Pancreas (tissue), 10 donors: ENCODE measurements around the gene COPZ2. TPM values are rescaled to one million over a fixed set of nuclear protein-coding genes. Genes with fewer than 3 reads are reported as not detected.

Experiments used
- ATAC-seq, 4 donors: fragments of 200-7000 bp; cut with Tn5 transposase; one replicate each; pipeline versions ENCODE4 v1.8.0 to v1.9.1; 2020; ENCODE audit warnings: mild to moderate bottlenecking in 4 of 4, moderate library complexity in 4 of 4
- DNase-seq, 6 donors: peaks; one replicate each; pipeline ENCODE4 v3.0.0-alpha.2; 2020
- FAIRE-seq: peaks from 2 replicates; lab custom pipeline; 2012; peaks lifted over from hg19 to GRCh38; lab: Jason Lieb, UNC
- H3K27ac ChIP-seq, 4 donors: fragments of 200-600 bp; sonication (generic); 1 replicate in 3 of 4; 2 replicates in 1 of 4; pipeline versions ENCODE4 v1.5.0 to v1.8.0; 2020
- H3K27me3 ChIP-seq, 4 donors: fragments of 200-600 bp; one replicate each; pipeline ENCODE4 v1.8.0; 2021
- H3K36me3 ChIP-seq, 3 donors: fragments of 200-600 bp; sonication (generic) in 1 of 3; one replicate each; pipeline versions ENCODE4 v1.5.0 to v1.8.0; 2020 to 2021
- H3K4me1 ChIP-seq, 3 donors: fragments of 200-600 bp; one replicate each; pipeline ENCODE4 v1.8.0; 2021
- H3K4me3 ChIP-seq, 4 donors: fragments of 200-600 bp; sonication (generic) in 2 of 4; one replicate each; pipeline versions ENCODE4 v1.5.0 to v1.8.0; 2020 to 2021
- H3K9me3 ChIP-seq, 4 donors: fragments of 200-600 bp; one replicate each; pipeline ENCODE4 v1.8.0; 2021
- WGBS, 2 donors: extraction: QIAGEN DNeasy Blood & Tissue Kit; methylation state at CpG; one replicate each; pipeline ENCODE4 v1.1.7; 2013; 5-methylcytosine and 5-hydroxymethylcytosine counted together
- intact Hi-C, 3 donors: fragments of 100-400 bp; cut with DNase I; formaldehyde crosslinking; loops; one replicate each; pipeline versions ENCODE4 v1.11.1 to v1.14.2; 2022
- polyA plus RNA-seq, 2 donors: library from polyadenylated mRNA; stranded (reverse); fragments of 200-250 nt; gene quantifications; one replicate each; pipeline ENCODE4 v1.2.3, GENCODE V29; 2013
- total RNA-seq, 6 donors: library from RNA; stranded (reverse); fragmentation: NEBNext Ultra II Directional in 4 of 6; extraction: Animal tissue kit (Norgen Biotek cat#: 25700) in 4 of 6; gene quantifications; one replicate each; pipeline versions ENCODE4 v1.2.1 to v1.2.4, GENCODE V29; 2021 to 2023
- TF ChIP-seq, protein P1 (sequence below), 4 donors: fragments of 200-600 bp; sonication (generic) in 3 of 4; IDR thresholded peaks; one replicate each; pipeline versions ENCODE4 v1.5.0 to v1.8.0; 2021; ENCODE audit warnings: antibody characterized with exemption in 4 of 4
- donor health status: healthy with polysubstance abuse.
- donor health status: DM: no; HTN: no; CAD: no; lungs with moderate emphysema.
- donor health status: DM: no; HTN: no; CAD: no.
- donor health status: control.
- donor health status: control.
- donor health status: Bipolar disorder and iron deficiency.
- donor health status: DM: yes; HTN: yes; CAD: no.
- donor health status: DM: no; HTN: no; CAD: no.
- donor health status: DM: no; HTN: no; CAD: no.
- donor health status: DM: yes; HTN: yes; CAD: no.

The COPZ2 gene
- total and polyA plus RNA-seq, 8 donors: 6.3 to 10.8 (median 9.3) TPM

DNA sequence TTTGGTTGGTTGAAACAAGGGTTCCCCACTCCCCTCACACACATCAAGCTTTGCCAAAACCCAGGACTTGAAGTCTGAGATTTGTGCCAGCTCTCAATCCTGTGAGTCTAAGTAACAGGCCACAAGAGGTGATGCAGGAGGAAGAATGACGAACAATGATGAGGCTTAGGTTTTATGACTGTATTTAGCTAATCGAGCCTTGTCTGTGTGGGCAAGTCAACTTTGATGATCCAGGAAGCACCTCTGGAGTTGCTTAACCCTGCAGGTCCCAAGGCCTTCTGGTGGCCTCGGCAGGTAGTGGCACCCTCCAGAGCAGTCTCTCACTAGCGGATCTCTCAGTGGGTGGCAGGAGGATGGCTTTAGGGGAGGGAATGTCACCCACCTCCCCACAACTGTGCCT lies 38.0 kb downstream of the COPZ2 start:
- WGBS, 2 donors: 51 to 61% methylated on average over 4 of the region's 4 CpGs
- intact Hi-C loops: no loop called here
- H3K27me3 ChIP-seq: no peaks in the 10 kb centered on the region

DNA sequence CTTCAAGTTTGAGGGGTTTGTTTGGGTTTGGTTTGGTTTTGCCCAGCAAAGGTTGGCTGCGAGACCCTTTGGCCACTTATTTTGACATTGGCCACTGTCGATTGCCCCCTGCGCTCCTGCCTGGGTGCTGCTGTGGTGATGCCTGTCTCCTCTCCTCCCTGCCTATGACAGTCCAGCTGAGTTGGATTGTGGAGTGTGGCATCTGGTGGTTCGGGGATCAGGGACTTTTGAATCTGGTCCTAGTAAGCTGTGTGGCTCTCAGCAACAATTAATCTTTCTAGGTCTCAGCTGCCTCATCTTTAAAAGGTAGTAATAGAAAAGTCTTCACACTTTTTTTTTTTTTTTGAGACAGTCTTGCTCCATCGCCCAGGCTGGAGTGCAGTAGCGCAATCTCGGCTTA lies 39.6 kb downstream of the COPZ2 start:
- no peak overlapping the region for H3K4me3 ChIP-seq
- FAIRE-seq: no peak
- no peak overlapping the region for H3K27ac ChIP-seq

More for the DNA sequence above, 38.0 kb downstream of the COPZ2 start:
- no peak overlapping the region for H3K27ac ChIP-seq
- H3K36me3 ChIP-seq: no peaks in the 10 kb centered on the region
- no peaks in the 10 kb centered on the region for H3K9me3 ChIP-seq
- H3K4me3 ChIP-seq: no peak overlapping the region
- FAIRE-seq (no peak), ATAC-seq (no peak), DNase-seq (no peak)
- TF ChIP-seq, protein P1, sequence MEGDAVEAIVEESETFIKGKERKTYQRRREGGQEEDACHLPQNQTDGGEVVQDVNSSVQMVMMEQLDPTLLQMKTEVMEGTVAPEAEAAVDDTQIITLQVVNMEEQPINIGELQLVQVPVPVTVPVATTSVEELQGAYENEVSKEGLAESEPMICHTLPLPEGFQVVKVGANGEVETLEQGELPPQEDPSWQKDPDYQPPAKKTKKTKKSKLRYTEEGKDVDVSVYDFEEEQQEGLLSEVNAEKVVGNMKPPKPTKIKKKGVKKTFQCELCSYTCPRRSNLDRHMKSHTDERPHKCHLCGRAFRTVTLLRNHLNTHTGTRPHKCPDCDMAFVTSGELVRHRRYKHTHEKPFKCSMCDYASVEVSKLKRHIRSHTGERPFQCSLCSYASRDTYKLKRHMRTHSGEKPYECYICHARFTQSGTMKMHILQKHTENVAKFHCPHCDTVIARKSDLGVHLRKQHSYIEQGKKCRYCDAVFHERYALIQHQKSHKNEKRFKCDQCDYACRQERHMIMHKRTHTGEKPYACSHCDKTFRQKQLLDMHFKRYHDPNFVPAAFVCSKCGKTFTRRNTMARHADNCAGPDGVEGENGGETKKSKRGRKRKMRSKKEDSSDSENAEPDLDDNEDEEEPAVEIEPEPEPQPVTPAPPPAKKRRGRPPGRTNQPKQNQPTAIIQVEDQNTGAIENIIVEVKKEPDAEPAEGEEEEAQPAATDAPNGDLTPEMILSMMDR (IDR thresholded peaks at IDR 0.05): no peak
- H3K4me1 ChIP-seq: peaks cover 5 to 21% (median 10%) of the 10 kb centered on the region in 3 donors

DNA sequence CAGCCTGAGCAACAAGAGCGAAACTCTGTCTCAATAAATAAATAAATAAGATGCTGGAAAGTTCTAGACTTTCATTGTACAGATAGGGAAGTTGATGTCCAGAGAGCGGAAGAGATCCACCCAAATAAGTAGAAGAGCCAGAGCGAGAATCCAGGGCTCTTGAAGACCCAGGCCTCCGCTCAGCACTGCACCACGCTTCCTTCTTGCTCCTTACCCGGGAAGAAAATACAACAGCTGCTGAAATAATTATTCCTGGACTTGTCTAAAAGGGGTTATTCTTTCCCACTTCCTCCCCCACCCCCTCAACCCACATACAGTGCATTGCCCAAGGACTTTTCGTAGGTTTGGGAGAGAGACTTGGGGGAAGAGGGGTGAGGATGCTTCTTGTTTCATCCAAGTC lies 40.0 kb downstream of the COPZ2 start:
- TF ChIP-seq, protein P1 (IDR thresholded peaks at IDR 0.05): no peak
- H3K27me3 ChIP-seq: no peaks in the 10 kb centered on the region
- 89 to 90% methylated on average over 7 of the region's 7 CpGs for WGBS, 2 donors
- H3K27ac ChIP-seq: no peak overlapping the region
- no peaks in the 10 kb centered on the region for H3K9me3 ChIP-seq
- peaks cover 10 to 20% (median 17%) of the 10 kb centered on the region in 3 donors for H3K4me1 ChIP-seq
- no peak for ATAC-seq
- H3K36me3 ChIP-seq: no peaks in the 10 kb centered on the region
- no peak overlapping the region for H3K4me3 ChIP-seq
- no peak for DNase-seq
- intact Hi-C loops: no loop called here
- no peak for FAIRE-seq

More for the DNA sequence above, 39.6 kb downstream of the COPZ2 start:
- ATAC-seq (no peak), DNase-seq (no peak)
- H3K36me3 ChIP-seq: no peaks in the 10 kb centered on the region
- TF ChIP-seq, protein P1 (IDR thresholded peaks at IDR 0.05): no peak
- no peaks in the 10 kb centered on the region for H3K9me3 ChIP-seq
- H3K4me1 ChIP-seq: peaks cover 10 to 24% (median 17%) of the 10 kb centered on the region in 3 donors
- intact Hi-C loops: no loop called here
- 93 to 96% methylated on average over 7 of the region's 7 CpGs for WGBS, 2 donors
- no peaks in the 10 kb centered on the region for H3K27me3 ChIP-seq

DNA sequence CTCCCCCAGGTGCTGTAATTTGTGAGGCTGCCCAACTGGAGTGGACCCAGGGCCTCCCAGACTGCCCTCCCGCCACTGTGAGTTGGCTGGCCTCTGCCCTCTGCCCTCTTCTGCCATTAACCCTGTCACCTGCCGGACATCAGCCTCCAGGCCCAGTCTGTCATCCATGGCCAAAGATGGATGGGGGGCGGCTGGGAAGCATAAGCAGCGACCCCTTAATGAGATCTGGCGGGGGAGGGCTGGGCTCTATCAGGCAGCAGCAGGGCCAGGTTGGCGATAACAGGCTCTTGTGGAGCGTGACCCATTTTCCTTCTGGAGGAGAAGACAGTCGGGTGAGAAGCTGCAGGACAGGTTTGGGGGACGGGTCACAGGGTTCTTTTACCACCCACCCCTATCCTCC lies 41.4 kb downstream of the COPZ2 start:
- H3K4me3 ChIP-seq: no peak overlapping the region
- WGBS, 2 donors: 77 to 79% methylated on average over 9 of the region's 9 CpGs
- intact Hi-C loops: no loop called here
- TF ChIP-seq, protein P1 (IDR thresholded peaks at IDR 0.05): no peak
- no peak overlapping the region for H3K27ac ChIP-seq
- FAIRE-seq (no peak), ATAC-seq (no peak), DNase-seq (no peak)
- no peaks in the 10 kb centered on the region for H3K27me3 ChIP-seq
- peaks cover 10 to 17% (median 16%) of the 10 kb centered on the region in 3 donors for H3K4me1 ChIP-seq
- no peaks in the 10 kb centered on the region for H3K9me3 ChIP-seq
- H3K36me3 ChIP-seq: no peaks in the 10 kb centered on the region

GRCh38 chr17:47995241-47995935 lies 42.2 kb downstream of the COPZ2 start:
- intact Hi-C loops: no loop called here
- H3K9me3 ChIP-seq: no peaks in the 10 kb centered on the region
- FAIRE-seq: no peak
- peak in 5 of 6 donors; percentile 72 to 90 (median 85) for DNase-seq
- peak overlapping the region; percentile 29 to 66 (median 54) for H3K27ac ChIP-seq
- H3K36me3 ChIP-seq: no peaks in the 10 kb centered on the region
- no peak overlapping the region for H3K4me3 ChIP-seq
- whole genome bisulfite sequencing, 2 donors: 48 to 57% methylated on average over 13 of the region's 13 CpGs
- H3K4me1 ChIP-seq: peaks cover 10 to 17% (median 16%) of the 10 kb centered on the region in 3 donors
- TF ChIP-seq, protein P1 (IDR thresholded peaks at IDR 0.05): no peak
- H3K27me3 ChIP-seq: no peaks in the 10 kb centered on the region
- ATAC-seq: peak; percentile 85 to 91 (median 88)
